HG03103 (cell line): ENCODE measurements around the gene ALKBH3.

ENCODE experiments used
- ATAC-seq: cut with Tn5 transposase; IDR thresholded peaks from one replicate; pipeline ENCODE4 v1.9.1; 2021; ENCODE audit warnings: low read depth; ENCODE audit not compliant: unreplicated experiment

The ALKBH3 gene

DNA sequence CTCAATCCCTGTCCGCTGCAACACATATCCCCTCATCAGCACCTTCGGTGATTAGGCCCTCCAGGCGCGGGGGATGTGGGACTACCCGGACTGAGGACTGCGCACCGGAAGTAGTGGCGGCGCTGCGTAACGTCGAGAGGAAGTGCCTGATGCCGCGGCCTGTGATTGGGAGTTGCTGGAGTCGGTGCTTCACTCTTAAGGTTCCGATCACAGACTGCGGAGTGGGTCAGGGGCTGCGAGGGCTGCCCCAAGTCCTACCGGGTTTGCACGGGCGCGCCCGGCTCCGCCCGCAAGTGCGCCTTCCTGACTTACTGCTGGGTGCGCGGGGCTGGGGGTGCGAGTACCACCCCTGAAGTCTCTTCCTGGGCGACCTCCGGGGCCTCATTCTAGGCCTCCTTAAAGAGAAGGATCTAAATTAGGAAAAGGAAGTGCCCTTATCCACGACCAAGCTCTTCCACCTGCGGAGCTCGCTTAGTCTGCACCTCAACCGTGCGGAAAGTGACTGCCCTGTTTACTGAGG is at the start of gene ALKBH3:
Gene ALKBH3 (plus strand): TSS at position 192 of the 520 bp plus-strand sequence. CDS start 1,822 bp downstream, outside the sequence.
- ATAC-seq = peak; percentile 98

- ATAC-seq = no peak
Measured at GRCh38 chr11:43830928-43831440, 49.6 kb upstream of the ALKBH3 start.

DNA sequence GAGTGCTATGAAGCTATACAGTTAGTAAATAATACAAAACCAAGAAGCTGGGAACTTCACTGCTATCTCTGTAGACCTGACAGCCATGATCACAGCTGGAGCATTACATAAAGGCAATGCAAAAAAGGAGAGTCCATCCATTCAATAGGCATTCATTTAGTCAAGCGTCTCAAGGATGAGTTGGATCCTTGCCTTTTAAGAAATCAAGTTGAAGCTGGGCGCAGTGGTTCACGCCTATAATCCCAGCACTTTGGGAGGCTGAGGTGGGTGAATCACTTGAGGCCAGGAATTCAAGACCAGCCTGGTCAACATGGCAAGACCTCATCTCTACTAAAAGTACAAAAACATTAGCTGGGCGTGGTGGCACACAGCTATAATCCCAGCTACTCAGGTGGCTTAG is 48.1 kb upstream of the ALKBH3 start:
- no peak for ATAC-seq

GRCh38 chr11:43833657-43834073 is 47.0 kb upstream of the ALKBH3 start:
- no peak for ATAC-seq

DNA sequence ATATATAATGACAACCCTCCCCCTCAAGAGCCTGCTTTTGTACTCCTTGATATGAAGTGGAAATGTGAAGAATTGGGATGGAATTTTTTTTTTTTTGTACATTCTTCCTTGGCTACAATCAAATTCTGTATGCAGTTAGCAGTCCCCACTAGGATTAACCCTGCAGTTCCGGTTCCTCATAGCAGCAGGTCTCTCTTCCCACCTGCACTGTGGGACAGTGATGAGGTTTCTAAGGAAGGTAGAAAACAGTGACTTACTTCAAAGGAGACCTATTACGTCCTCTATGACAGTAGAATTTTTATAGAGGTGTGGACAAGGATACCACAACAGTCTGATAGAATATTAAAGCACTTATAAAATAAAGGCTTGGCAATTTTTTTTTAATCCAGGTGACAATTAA is 46.3 kb upstream of the ALKBH3 start:
- no peak for ATAC-seq

GRCh38 chr11:43835104-43835503 is 45.5 kb upstream of the ALKBH3 start:
- ATAC-seq = no peak

GRCh38 chr11:43837879-43838278 is 42.8 kb upstream of the ALKBH3 start:
- no peak for ATAC-seq

DNA sequence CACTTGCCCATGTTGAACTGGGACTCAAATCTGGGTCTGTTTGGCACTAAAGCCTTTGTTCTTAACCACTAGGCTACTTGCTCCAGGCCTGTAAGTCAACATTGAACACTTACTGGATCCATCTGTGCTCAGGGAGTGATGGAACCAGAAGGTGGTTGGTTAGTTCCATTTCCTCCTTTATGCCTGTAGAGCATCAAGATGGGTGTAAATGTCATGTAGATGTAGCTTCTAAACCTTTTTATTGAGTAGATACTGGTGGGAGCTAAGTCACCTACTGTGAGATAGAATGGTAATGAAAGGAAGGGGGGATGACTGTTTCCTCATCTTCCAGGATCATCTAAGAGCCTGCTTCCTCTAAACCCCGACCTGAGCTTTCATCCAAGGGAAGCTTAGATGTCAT is 38.6 kb upstream of the ALKBH3 start:
- ATAC-seq = no peak

- no peak for ATAC-seq
Measured at GRCh38 chr11:43845816-43846215, 34.8 kb upstream of the ALKBH3 start.

DNA sequence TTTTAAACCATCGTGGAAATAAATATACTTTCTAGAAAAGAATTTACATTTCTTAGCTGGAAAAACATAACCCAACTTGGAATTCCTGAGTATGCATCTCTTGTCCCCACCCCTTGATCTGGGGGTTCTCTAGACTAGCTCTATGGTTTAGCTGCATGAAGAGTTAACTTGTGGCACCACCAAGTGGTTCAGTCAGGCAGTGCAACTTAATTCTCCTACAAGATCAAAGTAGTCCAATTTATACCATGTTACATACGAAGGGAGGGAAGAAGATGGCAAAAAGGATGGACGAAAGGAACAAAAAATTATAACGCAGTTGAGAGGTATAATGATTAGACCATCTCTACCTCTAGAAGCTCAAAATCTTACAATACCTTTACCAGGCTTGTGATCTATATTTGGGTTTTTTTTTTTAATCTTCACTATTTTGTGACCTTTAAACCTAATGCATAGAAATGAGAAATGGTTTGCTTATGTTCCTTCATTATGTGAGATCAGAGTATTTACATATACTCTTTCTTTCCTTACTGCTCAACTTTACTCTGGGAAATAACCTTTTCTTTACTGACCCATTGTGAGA is 28.5 kb upstream of the ALKBH3 start:
- ATAC-seq = peak; percentile 86

DNA sequence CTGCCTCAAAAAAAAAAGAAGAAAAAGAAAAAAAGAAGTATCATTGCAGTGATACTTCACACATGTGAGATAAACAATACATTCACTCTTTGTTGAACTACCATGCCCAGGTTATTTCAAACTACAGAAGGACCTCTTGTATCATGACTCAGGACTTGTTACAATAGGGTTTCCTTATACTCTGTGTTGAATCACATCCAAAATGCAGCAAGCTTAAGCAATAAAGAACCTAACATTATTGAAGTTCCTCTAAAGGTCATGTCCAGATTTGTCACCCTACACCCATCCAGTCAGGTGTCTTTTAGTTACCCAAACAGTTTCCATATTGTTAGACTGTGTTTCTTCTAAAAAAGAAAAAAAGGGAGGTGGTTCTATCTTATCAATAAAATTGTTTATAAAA is 26.9 kb upstream of the ALKBH3 start:
- no peak for ATAC-seq

GRCh38 chr11:43856993-43857392 is 23.6 kb upstream of the ALKBH3 start:
- ATAC-seq = no peak

DNA sequence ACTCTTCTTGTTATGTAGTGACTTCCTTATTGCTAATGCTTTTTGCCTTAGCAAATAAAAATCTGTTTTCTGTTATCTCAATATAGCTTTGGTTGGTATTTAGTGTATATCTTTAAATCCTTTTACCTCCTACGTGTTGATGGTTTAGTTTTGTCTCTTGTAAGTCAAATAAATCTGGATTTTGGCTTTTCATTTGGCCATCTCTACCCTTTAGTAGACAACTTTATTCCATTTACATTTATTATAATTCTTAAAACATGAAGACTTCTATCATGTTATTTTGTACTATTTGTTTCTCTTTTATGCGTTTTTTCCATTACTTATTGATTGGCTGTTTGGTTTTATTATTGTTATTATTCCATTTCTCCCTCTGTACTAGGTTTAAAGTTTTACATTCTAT is 19.5 kb upstream of the ALKBH3 start:
- ATAC-seq = no peak

DNA sequence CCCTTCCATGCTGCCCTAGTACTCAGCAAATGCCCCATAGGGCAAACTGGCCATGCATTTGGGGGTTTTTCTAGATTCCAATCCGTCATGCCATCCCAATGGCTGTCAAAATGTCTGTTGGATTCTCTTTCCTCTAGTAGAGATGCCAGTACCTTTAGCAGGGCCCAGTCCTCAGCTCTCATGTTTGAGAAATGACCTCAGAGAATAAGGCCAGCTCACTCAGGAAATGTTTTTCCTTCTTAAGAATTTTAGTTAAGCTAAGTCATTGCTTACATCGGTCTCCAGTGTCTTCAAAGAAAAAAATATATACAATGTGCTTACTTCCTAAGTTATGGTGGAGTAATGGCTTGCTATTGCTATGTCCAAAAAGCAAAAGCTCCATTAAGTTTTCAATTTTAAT is 14.1 kb upstream of the ALKBH3 start:
- no peak for ATAC-seq

- no peak for ATAC-seq
Measured at GRCh38 chr11:43866969-43867368, 13.7 kb upstream of the ALKBH3 start.

- ATAC-seq = peak; percentile 100
Measured at GRCh38 chr11:43868852-43869567, 11.6 kb upstream of the ALKBH3 start.

DNA sequence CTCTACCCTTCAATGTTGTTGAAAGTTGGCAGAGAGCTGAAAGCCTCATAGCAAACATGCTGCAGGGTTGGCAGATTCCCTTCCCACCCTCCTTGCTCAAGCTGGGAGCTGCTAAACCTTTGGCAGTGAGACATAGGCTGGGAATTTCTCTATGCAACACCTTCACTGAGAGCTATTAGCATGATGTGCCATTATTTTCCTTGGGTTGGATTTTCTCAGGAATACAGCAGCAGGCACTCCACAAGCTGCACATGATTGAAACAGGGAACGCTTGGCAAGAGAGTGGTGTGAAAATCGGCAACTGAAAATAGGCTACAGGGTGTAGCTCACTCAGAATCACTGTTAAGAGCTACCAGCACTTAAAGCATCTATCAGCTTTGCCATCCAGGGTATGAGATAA is 9.6 kb upstream of the ALKBH3 start:
- no peak for ATAC-seq

- no peak for ATAC-seq
Measured at GRCh38 chr11:43872995-43873394, 7.6 kb upstream of the ALKBH3 start.

DNA sequence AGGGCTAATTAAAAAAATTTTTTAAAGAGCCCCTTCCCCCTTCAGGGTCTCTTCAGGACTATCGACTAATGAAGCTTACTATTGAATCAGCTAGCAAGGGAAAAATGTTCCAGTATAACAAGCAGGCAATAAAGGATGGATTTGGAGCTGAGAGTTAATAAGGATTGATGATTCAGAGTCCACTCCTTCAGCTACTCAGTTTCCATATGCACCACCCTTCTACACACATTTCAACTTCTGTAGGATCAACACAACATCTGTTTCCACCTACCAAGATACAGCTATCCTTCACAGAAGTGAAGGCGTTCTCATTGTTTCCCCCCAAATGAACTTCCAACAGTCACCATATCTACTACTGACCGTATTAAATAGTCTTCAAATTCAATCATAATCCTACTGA is 6.6 kb upstream of the ALKBH3 start:
- ATAC-seq = no peak

- ATAC-seq = no peak
Measured at GRCh38 chr11:43874738-43875137, 5.9 kb upstream of the ALKBH3 start.

GRCh38 chr11:43879789-43880639 is 617 bp upstream of the ALKBH3 start:
- ATAC-seq = no peak
